HG03066 (cell line): ENCODE results near the gene ITGB4.
"Not testable (repeated sequence)": the region's sequence is repeated elsewhere in the genome, so short reads cannot be mapped to it uniquely, and the experiment has no call there.

Experiments used
- ATAC-seq: cut with Tn5 transposase; IDR thresholded peaks from one replicate; pipeline ENCODE4 v1.9.1; 2021; ENCODE audit warnings: low read depth; ENCODE audit not compliant: unreplicated experiment

Gene ITGB4

GRCh38 chr17:75751676-75752404 is 30.6 kb downstream of the ITGB4 start:
- ATAC-seq, result no peak

DNA sequence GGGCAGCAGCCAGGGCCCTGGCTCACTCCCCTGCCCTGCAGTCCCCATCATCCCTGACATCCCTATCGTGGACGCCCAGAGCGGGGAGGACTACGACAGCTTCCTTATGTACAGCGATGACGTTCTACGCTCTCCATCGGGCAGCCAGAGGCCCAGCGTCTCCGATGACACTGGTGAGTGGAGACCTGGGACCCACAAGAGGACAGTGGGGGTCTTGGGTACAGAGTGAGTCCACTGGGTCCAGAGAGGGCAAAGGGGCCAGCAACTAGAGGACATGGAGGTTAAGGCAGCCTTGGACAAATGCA is 31.1 kb downstream of the ITGB4 start:
- no peak for ATAC-seq

DNA sequence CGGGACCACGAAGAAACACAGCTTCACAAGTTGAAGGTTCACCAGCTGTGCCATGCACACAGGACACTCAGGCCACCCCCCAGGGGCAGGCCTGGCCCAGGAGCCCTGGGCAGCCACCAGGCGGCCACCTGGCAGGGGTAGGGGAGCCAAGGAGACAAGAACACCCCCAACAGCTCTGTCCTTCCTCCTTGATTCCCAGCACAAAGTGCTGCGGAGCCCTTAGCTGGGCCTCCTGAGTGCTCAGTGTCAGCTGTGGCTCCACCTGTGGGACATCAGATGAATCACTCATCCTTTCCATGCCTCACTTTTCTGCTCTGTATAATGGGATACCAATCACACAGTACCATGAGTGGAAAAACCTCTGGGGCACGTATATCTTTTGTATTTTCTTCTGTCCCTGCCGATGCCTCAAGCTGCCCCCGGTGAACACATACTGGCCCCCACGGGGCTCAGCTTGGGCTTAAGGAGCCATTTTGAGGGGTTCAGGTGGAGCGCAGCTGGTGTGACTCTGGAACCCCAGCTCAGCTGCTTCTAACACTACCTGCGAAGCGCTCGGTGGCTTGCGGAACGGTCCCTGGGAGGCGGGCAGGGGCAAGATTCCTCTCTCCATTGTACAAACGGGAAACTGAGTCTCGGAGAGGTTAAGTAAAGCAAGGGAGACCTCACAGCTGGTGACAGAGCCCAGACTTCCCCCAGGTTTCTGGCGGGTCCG is 31.7 kb downstream of the ITGB4 start:
- ATAC-seq, result no peak

DNA sequence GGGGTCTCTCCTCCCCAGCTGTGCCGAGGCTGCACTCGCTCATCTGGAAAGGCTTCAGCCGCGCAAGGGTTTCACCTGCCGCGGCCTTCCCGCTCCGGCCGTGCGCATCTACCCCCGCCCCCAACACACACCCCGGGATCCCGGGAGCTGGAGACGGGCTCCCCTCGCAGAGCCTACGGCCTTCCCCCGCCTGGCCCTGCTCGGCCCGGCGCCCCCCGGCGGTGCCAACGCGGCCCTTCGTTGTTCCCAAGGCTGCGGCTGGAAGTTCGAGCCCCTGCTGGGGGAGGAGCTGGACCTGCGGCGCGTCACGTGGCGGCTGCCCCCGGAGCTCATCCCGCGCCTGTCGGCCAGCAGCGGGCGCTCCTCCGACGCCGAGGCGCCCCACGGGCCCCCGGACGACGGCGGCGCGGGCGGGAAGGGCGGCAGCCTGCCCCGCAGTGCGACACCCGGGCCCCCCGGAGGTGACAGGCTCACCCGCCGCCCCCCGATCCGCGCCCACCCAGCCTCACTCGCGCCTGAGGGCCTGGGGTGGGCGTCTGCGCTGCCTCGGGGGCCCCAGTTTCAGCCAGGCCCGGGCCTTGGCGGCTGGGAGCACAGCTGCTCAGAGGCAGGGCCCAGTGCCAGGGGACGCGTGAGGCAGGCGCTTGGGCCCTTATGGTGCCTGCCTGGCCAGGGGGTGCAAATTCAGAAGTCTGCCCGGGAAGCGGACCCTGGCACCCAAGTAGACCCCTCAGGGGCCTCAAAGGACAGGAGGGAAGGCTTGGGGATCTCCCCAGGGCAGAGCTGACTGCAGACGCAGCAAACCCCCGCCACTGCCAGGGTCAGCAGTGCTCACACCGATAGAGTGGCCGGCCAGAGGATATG is 32.5 kb downstream of the ITGB4 start:
- ATAC-seq, result no peak

DNA sequence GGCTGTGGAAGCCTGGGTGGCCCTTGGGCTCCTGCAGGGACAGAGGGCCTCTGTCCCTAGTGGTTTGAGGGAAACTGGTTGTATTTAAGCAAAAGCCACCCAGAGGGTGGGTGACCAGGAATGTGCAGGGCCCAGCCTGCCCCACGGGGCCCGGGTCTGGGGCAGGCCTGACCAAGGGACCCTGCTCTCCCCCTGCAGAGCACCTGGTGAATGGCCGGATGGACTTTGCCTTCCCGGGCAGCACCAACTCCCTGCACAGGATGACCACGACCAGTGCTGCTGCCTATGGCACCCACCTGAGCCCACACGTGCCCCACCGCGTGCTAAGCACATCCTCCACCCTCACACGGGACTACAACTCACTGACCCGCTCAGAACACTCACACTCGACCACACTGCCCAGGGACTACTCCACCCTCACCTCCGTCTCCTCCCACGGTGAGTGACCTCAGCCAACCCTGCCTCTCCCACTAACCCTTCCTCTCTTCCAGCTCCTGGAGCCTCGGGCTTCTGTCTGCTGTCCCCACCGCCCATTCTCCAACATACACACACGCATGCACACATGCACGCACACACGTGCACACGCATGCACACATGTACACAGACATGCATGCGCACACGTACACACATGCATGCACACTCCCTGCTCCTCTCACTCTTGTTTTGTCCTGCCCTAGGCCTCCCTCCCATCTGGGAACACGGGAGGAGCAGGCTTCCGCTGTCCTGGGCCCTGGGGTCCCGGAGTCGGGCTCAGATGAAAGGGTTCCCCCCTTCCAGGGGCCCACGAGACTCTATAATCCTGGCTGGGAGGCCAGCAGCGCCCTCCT is 33.3 kb downstream of the ITGB4 start:
- ATAC-seq, result no peak

- no peak for ATAC-seq
Observed at GRCh38 chr17:75755205-75755901, 34.1 kb downstream of the ITGB4 start.

DNA sequence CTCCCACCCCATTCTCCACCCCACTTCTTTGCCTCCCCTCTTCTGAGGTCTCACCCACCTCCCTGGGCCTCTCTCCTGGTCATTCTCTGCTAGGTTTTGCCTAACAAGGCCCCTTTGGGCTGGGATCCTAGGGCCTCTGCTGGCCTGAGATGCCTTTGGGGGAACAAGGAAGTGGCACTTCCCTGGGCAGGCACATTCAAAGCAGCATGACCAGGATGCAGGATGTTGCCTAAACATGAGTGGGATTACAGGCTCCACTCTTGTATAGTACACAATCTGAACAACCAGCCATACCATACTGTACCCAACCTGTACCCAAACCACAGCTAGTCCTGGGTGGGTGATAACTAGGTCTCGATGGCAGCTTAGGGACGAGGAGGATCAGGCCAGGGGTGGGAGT is 34.7 kb downstream of the ITGB4 start:
- no peak for ATAC-seq

DNA sequence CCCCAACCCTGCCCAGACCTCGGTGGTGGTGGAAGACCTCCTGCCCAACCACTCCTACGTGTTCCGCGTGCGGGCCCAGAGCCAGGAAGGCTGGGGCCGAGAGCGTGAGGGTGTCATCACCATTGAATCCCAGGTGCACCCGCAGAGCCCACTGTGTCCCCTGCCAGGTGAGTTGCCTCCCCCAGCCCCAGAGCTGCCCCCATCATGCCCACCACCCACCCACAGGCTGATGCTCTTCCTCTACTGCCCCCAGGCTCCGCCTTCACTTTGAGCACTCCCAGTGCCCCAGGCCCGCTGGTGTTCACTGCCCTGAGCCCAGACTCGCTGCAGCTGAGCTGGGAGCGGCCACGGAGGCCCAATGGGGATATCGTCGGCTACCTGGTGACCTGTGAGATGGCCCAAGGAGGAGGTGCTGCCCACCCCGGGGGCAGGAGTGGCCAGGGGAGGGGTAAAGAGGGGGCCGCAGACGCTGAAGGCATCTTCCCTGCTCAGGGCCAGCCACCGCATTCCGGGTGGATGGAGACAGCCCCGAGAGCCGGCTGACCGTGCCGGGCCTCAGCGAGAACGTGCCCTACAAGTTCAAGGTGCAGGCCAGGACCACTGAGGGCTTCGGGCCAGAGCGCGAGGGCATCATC is 35.3 kb downstream of the ITGB4 start:
- ATAC-seq, result no peak

DNA sequence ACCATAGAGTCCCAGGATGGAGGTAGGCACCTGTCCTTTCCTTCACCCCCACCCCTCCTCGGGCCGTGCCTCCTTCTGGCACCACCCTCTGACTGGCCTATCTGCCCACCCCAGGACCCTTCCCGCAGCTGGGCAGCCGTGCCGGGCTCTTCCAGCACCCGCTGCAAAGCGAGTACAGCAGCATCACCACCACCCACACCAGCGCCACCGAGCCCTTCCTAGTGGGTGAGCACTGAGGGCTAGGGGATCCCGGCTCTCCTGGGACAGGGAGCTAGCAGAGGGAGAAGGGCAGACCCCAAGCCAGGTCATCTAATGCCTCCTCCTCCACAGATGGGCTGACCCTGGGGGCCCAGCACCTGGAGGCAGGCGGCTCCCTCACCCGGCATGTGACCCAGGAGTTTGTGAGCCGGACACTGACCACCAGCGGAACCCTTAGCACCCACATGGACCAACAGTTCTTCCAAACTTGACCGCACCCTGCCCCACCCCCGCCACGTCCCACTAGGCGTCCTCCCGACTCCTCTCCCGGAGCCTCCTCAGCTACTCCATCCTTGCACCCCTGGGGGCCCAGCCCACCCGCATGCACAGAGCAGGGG is 35.9 kb downstream of the ITGB4 start:
- no peak for ATAC-seq

GRCh38 chr17:75758131-75758905 is 37.1 kb downstream of the ITGB4 start:
- no peak for ATAC-seq

DNA sequence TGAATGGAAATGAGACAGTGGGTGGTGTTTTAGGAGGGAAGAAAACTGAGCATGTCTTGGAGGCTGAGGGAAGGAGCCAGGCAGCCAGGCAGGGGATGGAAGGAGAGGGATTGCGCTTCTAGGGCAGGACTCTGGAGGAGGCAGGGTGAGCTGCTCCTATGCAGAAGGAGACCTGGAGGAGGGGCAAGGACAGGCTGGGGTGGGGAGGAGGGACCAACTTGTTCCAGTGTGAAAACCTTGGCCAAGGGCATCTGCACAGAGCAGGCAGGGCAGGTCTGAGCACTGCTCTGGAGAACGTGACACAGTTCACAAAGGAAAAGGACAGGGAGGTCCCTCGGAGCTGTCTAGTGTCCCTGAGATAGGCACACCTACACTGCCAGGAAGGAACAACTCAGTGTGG is 38.2 kb downstream of the ITGB4 start:
- ATAC-seq, result no peak

- not testable (repeated sequence) for ATAC-seq
Observed at GRCh38 chr17:75759978-75760640, 38.9 kb downstream of the ITGB4 start.

DNA sequence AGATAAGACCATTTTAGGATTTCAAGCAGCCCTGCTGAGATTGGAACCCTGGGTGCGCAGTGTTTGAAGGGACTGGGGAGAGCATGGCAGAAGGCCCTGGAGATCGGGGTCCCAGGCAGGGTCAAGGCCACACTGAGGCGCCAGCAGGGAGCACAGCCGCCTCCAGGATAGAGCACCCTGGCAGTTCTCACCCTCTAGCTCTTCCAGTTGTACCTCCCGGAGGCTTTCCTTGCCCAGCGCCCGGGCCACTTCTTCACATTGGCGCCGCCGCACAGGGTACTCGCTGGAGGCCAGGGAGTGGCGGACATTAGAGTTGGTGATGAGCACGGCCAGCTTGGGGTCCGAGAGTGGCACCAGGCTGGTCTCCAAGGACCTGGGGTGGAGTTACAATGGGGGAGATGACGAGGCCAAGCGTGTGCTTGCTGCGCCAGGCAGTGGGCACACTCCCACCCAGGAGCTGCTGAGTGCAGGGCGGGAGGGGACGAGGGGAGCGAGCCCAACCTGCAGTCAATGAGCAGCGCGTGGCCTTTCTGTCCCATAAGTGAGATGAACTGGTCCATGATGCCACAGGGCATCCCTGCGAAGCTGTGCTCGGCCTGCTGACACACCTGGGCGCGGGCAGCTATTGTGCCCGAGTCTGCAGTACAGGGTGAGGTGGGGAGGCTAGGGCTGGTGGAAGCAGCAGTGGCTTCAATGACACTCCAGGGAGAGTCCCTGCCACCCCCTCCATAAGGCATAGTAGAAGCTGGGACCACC is 41.4 kb downstream of the ITGB4 start:
- no peak for ATAC-seq

DNA sequence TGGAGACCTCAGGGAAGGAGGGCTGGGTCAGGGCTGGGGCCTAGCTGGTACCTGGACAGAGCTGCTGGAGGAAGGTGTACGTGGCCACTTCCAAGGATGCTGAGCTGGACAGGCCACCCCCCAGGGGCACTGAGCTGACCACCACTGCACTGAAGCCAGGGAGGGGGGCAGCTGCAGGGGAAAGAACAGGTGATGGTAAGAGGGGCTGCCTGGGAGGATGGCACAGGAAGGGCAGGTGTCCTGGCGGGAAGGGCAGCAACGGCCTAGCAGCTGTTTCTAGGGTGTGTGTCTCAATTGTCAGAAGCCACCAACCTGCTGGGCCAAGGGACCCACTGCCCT is 42.0 kb downstream of the ITGB4 start:
- no peak for ATAC-seq

- no peak for ATAC-seq
Observed at GRCh38 chr17:75763613-75764416, 42.6 kb downstream of the ITGB4 start.

DNA sequence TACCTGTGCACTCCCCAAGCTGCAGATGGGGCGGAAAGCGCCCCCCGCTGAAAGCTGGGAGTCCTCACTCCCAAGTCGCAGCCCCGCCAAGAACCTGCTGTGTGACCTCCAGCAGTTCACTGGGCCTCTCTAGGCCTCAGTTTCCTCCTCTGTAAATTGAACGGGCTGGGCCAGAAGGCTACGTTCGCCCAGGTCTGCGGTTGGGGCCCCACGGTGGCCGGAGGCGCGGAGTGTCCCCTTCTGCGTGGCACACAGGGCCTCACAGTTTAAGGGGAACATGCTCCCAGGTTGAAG is 43.1 kb downstream of the ITGB4 start:
- no peak for ATAC-seq
